ENCODE results near the gene HSPB8.

Gene HSPB8

DNA sequence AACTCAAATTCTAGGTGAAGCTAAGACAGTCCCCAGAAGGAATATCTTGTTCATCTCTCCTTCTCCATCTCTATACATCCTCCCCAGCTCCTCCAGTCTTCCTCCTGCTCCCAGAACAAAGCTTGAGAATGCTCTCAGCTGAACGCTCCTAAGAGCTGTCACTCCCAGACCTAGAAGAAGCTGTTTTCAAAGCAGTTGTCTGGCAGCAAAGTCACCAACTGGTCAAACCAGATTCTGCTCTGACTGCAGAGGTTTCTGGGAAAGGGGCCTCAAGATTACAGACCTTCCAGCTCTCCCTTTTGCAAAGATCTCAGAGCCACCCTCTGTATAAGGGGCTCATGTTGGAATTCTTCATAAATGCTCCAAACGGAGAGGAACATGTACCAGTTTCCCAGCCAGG, 9.6 kb upstream of the HSPB8 start:
- DNase-seq (ENCODE audit: low read depth, low spot score) = no peak

GRCh38 chr12:119171291-119171690, 7.4 kb upstream of the HSPB8 start:
- DNase-seq (ENCODE audit: low read depth, low spot score) = no peak

GRCh38 chr12:119171691-119172425, 6.9 kb upstream of the HSPB8 start:
- no peak for DNase-seq (ENCODE audit: low read depth, low spot score)

GRCh38 chr12:119175081-119175480, 3.6 kb upstream of the HSPB8 start:
- no peak for DNase-seq (ENCODE audit: low read depth, low spot score)

DNA sequence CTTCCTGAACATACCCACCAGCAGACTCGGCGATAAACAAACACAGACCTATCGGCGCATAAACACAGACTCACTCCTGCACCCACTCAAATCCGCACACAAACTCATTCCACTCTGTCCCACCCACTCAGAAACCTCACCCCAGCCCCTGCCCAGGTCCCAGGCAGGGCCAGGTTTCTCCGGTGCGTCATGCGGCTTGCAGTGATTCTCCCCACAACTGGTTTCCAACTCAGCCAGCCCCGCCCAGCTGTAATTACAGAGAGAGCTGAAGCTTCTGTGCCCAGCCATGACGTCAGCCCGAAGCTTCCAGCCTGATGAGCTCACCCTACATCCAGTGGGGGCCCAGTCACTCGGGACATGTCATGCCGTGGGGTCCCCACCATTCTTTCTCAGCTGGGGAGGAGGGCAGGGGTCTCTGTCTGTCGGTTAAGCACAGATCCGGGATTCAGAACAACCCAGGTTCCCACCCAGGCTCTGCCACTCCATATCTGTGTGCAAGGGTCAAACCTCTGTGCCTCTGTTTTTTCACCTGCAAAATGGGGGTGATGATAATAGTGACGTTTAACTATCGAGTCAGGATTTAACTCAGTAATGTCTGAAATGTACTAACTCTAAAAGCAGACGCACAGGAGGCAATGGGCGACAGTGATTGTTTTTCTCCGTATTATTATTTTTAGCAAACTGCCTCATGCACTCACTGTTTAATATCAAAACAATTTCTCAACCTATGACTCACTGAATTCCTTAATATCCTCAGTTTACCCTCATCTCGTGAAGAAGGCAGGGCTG, 2.3 kb upstream of the HSPB8 start:
- no peak for DNase-seq (ENCODE audit: low read depth, low spot score)

DNA sequence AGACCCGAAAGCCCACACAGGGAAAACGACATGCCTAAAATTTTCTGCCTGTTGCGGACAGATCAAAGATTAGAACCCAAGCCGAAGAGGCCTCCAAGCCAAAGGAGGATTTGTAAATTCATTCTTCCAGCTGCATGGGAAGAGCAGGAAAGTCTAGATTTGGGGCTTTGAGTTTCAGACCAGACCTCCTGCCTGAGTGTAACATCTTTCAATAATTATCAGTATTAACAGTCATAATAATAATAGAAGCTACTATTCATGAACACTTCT, 1.7 kb upstream of the HSPB8 start:
- no peak for DNase-seq (ENCODE audit: low read depth, low spot score)

GRCh38 chr12:119177724-119178380, 879 bp upstream of the HSPB8 start:
- no peak for DNase-seq (ENCODE audit: low read depth, low spot score)

DNA sequence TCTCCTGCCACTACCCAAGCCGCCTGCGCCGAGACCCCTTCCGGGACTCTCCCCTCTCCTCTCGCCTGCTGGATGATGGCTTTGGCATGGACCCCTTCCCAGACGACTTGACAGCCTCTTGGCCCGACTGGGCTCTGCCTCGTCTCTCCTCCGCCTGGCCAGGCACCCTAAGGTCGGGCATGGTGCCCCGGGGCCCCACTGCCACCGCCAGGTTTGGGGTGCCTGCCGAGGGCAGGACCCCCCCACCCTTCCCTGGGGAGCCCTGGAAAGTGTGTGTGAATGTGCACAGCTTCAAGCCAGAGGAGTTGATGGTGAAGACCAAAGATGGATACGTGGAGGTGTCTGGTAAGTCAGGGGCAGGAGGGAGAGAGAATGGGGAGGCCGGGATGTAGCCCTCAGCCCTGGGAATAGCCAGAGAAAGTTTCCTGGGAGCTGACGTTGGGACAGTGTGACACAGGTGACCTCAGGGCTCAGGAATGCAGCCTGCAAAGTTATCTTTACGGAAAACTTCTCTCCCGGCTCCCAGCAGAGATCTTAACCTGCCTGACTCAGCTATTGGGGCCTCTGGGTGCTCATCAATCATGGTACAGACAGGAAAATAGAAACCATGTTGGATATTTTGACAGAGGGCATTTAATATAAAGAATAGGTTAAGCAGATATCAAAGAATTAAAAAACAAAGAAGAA, 747 bp downstream of the HSPB8 start:
- peak; percentile 33 for DNase-seq (ENCODE audit: low read depth, low spot score)

GRCh38 chr12:119180380-119181040, 1.8 kb downstream of the HSPB8 start:
- DNase-seq (ENCODE audit: low read depth, low spot score) = no peak

- no peak for DNase-seq (ENCODE audit: low read depth, low spot score)
These were observed 2.5 kb downstream of the HSPB8 start for GRCh38 chr12:119181202-119181601.

DNA sequence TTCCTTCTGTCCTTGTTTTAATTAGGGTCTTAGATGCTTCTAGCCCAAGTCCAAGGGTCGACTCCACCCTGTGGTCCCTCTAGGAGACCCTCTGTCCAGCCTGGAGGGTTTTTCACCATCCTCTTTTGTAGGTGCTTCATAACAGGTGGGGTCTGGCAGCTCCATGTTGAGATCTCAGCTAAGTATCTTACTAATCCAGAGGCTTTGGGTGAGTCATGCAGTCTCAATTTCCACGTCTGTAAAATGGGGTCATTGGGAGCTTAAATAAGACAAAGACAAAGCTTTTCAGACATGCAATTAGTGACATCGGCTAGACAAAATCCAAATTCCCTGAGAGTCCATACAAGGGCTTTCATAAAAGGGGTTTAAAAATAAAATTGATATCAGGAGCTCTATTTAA, 3.2 kb downstream of the HSPB8 start:
- no peak for DNase-seq (ENCODE audit: low read depth, low spot score)

DNA sequence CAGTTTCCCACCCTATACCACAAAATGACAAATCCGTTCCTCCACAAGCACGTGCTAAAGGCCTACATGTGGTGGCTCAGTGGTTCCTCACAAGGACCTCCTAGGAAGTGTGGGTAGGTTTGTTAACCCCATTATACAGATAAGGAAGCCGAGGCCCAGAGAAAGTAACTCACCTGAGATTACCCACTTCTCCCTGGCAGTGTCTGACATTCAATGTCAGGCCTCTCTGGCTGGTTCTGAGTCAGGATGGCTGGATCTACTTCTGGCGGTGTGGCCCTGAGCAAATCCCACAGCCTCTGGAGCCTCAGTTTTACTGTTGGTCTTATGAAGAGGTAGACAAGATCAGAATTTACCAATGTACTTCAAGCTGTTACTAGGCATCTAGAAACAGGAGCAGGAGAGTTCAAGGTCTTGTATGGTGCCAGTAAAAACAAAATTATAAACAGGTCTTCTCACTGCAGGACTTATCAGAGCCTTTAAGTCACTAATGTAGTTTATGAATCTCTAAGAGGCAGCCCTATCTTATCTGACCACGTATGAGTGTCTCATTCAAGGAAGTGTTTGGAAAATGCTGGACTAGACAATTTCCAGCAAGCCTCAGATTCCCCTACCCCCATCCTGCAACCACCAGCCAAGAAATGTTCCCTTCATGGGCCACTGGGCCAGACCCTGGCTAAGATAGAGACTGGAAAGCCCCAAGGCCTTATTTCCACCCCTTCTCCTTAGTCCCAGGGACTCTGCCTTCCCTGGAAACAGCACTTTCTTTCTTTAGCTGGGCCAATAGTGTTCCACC, 4.2 kb downstream of the HSPB8 start:
- DNase-seq (ENCODE audit: low read depth, low spot score) = no peak

DNA sequence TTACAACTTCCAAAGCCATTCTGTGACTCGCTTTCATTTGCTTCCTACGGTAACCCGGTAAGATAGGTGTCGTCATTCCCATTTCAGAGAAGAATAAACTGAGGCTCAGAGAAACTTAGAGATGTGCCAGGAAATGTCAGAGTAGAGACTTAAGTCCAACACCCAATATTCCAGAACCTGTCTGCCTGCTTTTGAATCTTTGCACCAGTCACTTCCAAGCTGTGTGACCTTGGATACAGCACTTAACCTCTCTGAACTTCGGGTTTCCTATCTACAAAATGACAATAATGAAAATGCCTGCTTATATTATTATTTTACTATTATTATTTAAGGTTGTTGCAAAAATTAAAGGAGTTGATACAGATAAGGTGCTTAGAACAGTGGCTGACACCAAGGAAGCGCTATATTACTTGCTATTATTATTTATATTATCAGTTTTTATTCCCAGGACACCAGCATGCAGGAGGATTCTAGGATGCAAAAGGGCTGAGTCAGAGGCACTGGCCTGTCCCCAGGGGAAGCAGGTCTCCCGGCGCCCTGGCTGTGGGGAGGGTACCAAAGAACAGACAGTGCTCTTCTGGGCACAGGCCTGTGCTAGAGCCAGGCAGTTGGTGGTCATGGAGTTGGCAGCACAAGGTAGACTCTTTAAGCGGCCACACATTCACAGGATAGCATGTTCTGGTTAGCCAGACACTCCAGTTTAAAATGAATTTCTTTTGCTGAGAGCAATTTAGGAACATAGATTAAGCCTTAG, 5.4 kb downstream of the HSPB8 start:
- DNase-seq (ENCODE audit: low read depth, low spot score) = no peak

DNA sequence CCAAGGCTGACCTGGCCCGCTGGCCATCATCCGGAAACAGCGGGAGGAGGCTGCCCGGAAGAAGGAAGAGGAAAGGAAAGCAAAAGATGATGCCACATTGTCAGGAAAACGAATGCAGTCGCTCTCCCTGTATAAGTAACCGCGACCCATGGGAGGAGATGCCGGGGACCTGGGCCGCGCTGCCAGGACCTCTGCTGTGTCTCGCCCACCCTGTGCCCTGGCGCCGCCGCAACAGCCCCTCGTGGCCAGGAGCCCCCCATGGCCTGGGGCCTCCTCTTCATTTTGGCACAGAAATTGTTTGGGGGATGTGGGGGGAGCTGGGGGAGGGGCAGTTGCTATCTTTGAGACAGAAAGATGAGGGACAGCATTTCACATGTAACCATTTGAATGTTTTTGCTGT, 16.5 kb downstream of the HSPB8 start:
- no peak for DNase-seq (ENCODE audit: low read depth, low spot score)

DNA sequence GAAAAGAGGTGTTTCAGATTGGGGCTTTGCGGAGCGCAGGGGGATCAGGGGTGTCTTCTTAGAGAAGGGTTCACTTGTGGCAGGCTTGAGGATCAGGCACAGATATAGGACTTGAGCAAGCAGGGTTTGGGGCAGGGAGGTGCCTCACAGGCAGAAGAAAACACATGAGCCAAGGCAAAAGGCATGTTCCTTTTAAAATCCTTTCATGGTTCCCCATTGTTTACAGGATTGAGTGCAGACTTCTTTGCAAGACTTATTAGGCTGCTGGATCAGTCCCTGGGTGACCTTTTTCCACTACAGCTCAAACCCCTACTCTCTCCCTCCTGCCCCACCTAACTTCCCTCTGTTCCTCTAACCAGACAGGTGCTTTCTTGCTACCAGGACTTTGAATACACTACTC, 19.7 kb downstream of the HSPB8 start:
- DNase-seq (ENCODE audit: low read depth, low spot score) = no peak

GRCh38 chr12:119200601-119201000, 21.9 kb downstream of the HSPB8 start:
- no peak for DNase-seq (ENCODE audit: low read depth, low spot score)

DNA sequence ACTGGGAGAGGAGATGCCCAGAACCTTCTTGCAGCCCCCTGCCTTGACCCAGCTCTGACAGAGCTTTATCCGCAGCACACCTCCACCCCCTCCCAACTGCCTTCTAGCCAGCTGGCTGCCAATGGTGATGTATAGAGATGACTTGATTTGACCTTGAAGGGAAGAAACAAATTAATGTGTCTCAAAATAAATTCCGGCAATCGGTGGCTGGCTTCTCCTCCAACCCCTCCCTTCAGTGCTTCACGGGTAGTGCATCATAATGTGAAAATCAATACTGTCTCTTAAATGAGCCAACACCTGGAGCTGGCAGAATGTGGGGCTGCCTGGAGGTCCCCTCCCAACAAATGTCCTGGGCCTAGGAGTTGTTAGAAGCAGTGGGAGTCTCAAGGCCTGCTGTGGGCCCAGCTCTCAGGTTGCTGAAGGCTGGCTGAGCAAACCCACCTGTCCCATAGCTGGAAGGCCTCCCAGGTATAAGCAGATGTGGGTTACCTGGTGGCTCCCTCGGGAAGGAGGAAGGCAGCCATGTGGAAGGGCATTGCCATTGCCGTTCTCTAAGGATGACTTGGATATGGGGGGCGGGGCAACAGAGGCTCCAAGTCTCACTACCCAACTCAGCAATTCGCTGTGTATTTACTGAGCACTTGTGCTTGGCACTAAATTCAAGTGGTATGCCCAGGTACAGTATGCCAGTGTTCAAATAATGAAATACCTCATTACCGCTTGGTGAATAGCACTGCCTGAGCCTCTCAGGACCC, 23.2 kb downstream of the HSPB8 start:
- no peak for DNase-seq (ENCODE audit: low read depth, low spot score)

- no peak for DNase-seq (ENCODE audit: low read depth, low spot score)
These were observed 23.8 kb downstream of the HSPB8 start for GRCh38 chr12:119202544-119202943.

DNA sequence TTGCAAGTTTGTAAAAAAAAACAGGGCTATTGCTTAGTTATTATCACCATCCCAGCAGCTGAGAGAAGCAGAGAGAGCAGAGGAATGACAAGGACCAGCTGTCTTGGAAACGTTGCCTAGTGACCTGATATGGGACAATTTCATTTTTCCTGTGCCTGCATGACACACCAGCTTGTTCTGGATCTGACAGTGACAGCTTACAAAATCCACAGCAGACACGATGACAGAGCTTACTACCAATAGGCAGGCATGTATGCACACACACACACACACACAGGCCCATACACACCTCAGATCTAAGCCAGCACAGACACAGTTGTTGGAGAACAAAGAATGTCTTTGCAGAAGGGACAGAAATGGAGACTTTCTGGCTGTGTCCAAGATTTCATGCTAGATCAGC, 25.4 kb downstream of the HSPB8 start:
- no peak for DNase-seq (ENCODE audit: low read depth, low spot score)
